K562 (cell line): ENCODE data around the gene MYH15. TPM values are rescaled to one million over a fixed set of nuclear protein-coding genes. Genes with fewer than 3 reads are reported as not detected.

Experiments
- ATAC-seq: fragments of 200-7000 bp; cut with Tn5 transposase; 3 replicates; pipeline ENCODE4 v1.9.1; 2020; ENCODE audit warnings: moderate library complexity
- BruUV-seq: library from RNA; stranded (reverse); fragments of 400-500 nt; replicated peaks from 2 replicates; lab custom pipeline; 2021; lab: Mats Ljungman, UMichigan
- CTCF ChIA-PET: fragments of 300-600 bp; formaldehyde crosslinking; extraction: SDS; loops from one replicate; lab custom pipeline; 2021; ENCODE audit warnings: low intra/inter-chr PET ratio; lab: Yijun Ruan, JAX
- POLR2A ChIA-PET: fragments of 300-600, 350-650 bp; sonication (Branson Sonifier 250); formaldehyde crosslinking; extraction: SDS; loops from one replicate; lab custom pipeline; 2021; ENCODE audit warnings: antibody characterized with exemption, inconsistent platforms; lab: Yijun Ruan, JAX
- DNase-seq, 4 experiments: peaks; one replicate each; pipeline versions ENCODE4 v3.0.0 to v3.0.0-alpha.2; 2011 to 2018; ENCODE audit warnings: low spot score in 3 of 4, mixed read lengths in 3 of 4; ENCODE audit errors: extremely low read depth in 1 of 4
- FAIRE-seq: peaks from 2 replicates; lab custom pipeline; 2011; peaks lifted over from hg19 to GRCh38; lab: Jason Lieb, UNC
- H2AFZ ChIP-seq: 2 replicates; pipeline ENCODE4 v1.6.0; 2011; ENCODE audit warnings: low read depth, low read length, control low read depth, inconsistent platforms
- H3K27ac ChIP-seq: fragments of 200-600 bp; 3 replicates; pipeline ENCODE4 v1.8.0; 2011; ENCODE audit warnings: low read depth, mild to moderate bottlenecking, control low read depth, inconsistent platforms, low read length, moderate library complexity, mixed read lengths; ENCODE audit errors: extremely low read depth
- H3K27me3 ChIP-seq, 2 experiments: fragments of 300-600 bp in 1 of 2; 2 replicates in 1 of 2; 3 replicates in 1 of 2; pipeline versions ENCODE4 v1.6.0 to v1.8.0; 2011; ENCODE audit warnings: inconsistent platforms in 2 of 2, low read length in 2 of 2, mild to moderate bottlenecking in 1 of 2, mixed read lengths in 1 of 2, moderate library complexity in 1 of 2; ENCODE audit not compliant: control insufficient read depth in 2 of 2, insufficient read depth in 2 of 2
- H3K36me3 ChIP-seq: fragments of 300-600 bp; 3 replicates; pipeline ENCODE4 v1.8.0; 2011; ENCODE audit warnings: mild to moderate bottlenecking, low read length, inconsistent platforms; ENCODE audit not compliant: control insufficient read depth, insufficient read depth
- H3K4me1 ChIP-seq, 2 experiments: fragments of 200-600 bp in 1 of 2; replicated peaks in 1 of 2; 2 replicates in 1 of 2; 3 replicates in 1 of 2; pipeline versions ENCODE4 v1.5.1 to v1.8.0; 2011; ENCODE audit warnings: inconsistent platforms in 2 of 2, low read length in 2 of 2, mild to moderate bottlenecking in 1 of 2, mixed read lengths in 1 of 2, moderate library complexity in 1 of 2; ENCODE audit not compliant: control insufficient read depth in 2 of 2, insufficient read depth in 2 of 2
- H3K4me2 ChIP-seq: 2 replicates; pipeline ENCODE4 v1.6.1; 2011; ENCODE audit warnings: low read length, control low read depth, inconsistent platforms, mixed read lengths; ENCODE audit not compliant: insufficient read depth
- H3K4me3 ChIP-seq: fragments of 200-600 bp; sonication (generic), shearing (Covaris generic); 2 replicates; pipeline ENCODE4 v1.5.1; 2016; ENCODE audit warnings: control low read depth, inconsistent platforms
- H3K79me2 ChIP-seq: fragments of 200-600 bp; 3 replicates; pipeline ENCODE4 v1.8.0; 2011; ENCODE audit warnings: low read length, inconsistent platforms; ENCODE audit not compliant: control insufficient read depth, insufficient read depth
- H3K9ac ChIP-seq, 2 experiments: 2 replicates each; pipeline versions ENCODE4 v1.6.0 to v1.6.1; 2011; ENCODE audit warnings: low read depth in 2 of 2, low read length in 2 of 2, control low read depth in 1 of 2, inconsistent platforms in 1 of 2, mild to moderate bottlenecking in 1 of 2, mixed read lengths in 1 of 2; ENCODE audit not compliant: insufficient read depth in 1 of 2
- H3K9me1 ChIP-seq: one replicate; pipeline ENCODE4 v1.6.0; 2011; ENCODE audit warnings: inconsistent platforms, mild to moderate bottlenecking, low read length, moderate library complexity; ENCODE audit not compliant: control insufficient read depth, insufficient read depth
- H3K9me3 ChIP-seq: replicated peaks from 2 replicates; pipeline ENCODE4 v1.5.1; 2011; ENCODE audit warnings: low read depth, low read length, inconsistent platforms; ENCODE audit not compliant: control insufficient read depth, insufficient read depth
- H4K20me1 ChIP-seq: replicated peaks from 2 replicates; pipeline ENCODE4 v1.6.1; 2011; ENCODE audit warnings: low read length, inconsistent platforms, mixed read lengths; ENCODE audit not compliant: control insufficient read depth, insufficient read depth
- ATF7 ChIP-seq: fragments of 450-650 bp; IDR thresholded peaks from 2 replicates; pipeline ENCODE4 v1.7.1; 2014; ENCODE audit warnings: mild to moderate bottlenecking, moderate library complexity
- ELK1 ChIP-seq: sonication (generic); formaldehyde crosslinking; IDR thresholded peaks from 2 replicates; pipeline ENCODE4 v1.8.1; 2022; ENCODE audit warnings: missing genetic modification reagents
- POLR2AphosphoS5 ChIP-seq: IDR thresholded peaks from 2 replicates; pipeline ENCODE4 v1.6.1; 2011; ENCODE audit warnings: mild to moderate bottlenecking, low read depth, low read length, moderate library complexity; ENCODE audit not compliant: control insufficient read depth, insufficient read depth
- ZNF507 ChIP-seq: conservative IDR thresholded peaks from 2 replicates; pipeline ENCODE4 v1.6.1; 2017; ENCODE audit warnings: missing genetic modification characterization, missing compliant biosample characterization
- WGBS: fragments of 100-300 bp; shearing (Covaris generic); methylation state at CpG from one replicate; pipeline ENCODE4 v1.1.6; 2016; ENCODE audit warnings: low coverage, mixed read lengths; ENCODE audit not compliant: insufficient coverage; ENCODE audit errors: missing lambda C conversion rate; 5-methylcytosine and 5-hydroxymethylcytosine counted together
- in situ Hi-C: fragments of 300-500 bp; cut with MboI; formaldehyde crosslinking; loops from 4 replicates; pipeline ENCODE4 v1.15.0; 2018; ENCODE audit warnings: inconsistent platforms, mixed read lengths
- intact Hi-C: fragments of 100-400 bp; cut with micrococcal nuclease; formaldehyde crosslinking; loops from 2 replicates; pipeline ENCODE4 v1.14.2; 2022
- polyA plus RNA-seq, 8 experiments: library from polyadenylated mRNA; depleted of rRNA in 4 of 8; stranded (reverse) in 5 of 8; unstranded in 3 of 8; fragments of >200 nt; fragmentation: Nextera tagmentation in 2 of 8; fragmentation: Illumina TruSeq in 1 of 8; extraction: Ambion mirVana in 2 of 8; extraction: Trizol in 1 of 8; gene quantifications; 2 replicates each; pipeline versions ENCODE4 v1.2.1 to v1.2.3, GENCODE V29; 2011 to 2014; ENCODE audit warnings: inconsistent platforms in 1 of 8, missing spikeins in 1 of 8
- total RNA-seq, 7 experiments: library from RNA; depleted of rRNA in 6 of 7; stranded (reverse); fragments of >200 nt in 6 of 7; fragmentation: Illumina TruSeq in 2 of 7; extraction: Trizol in 2 of 7; gene quantifications; 2 replicates each; pipeline versions ENCODE4 v1.2.1 to v1.2.3, GENCODE V29; 2011 to 2021; ENCODE audit warnings: low replicate concordance in 1 of 7
- TF ChIP-seq, protein P1 (sequence below): fragments of 250-450 bp; sonication (Bioruptor Pico); IDR thresholded peaks from 2 replicates; pipeline ENCODE4 v1.5.0; 2021; ENCODE audit warnings: mild to moderate bottlenecking, borderline replicate concordance

Gene MYH15
- total and polyA plus RNA-seq, 9 of the 15 experiments (the other 6 are each of a cell fraction or from before 2014, with no cell fraction given) = 0.03 to 0.29 (median 0.12) TPM

GRCh38 chr3:108518895-108519294, 8.5 kb upstream of the MYH15 start (continued):
- TF ChIP-seq ELK1 (CRISPR knock-in tag) = no peak
- TF ChIP-seq, protein P1, sequence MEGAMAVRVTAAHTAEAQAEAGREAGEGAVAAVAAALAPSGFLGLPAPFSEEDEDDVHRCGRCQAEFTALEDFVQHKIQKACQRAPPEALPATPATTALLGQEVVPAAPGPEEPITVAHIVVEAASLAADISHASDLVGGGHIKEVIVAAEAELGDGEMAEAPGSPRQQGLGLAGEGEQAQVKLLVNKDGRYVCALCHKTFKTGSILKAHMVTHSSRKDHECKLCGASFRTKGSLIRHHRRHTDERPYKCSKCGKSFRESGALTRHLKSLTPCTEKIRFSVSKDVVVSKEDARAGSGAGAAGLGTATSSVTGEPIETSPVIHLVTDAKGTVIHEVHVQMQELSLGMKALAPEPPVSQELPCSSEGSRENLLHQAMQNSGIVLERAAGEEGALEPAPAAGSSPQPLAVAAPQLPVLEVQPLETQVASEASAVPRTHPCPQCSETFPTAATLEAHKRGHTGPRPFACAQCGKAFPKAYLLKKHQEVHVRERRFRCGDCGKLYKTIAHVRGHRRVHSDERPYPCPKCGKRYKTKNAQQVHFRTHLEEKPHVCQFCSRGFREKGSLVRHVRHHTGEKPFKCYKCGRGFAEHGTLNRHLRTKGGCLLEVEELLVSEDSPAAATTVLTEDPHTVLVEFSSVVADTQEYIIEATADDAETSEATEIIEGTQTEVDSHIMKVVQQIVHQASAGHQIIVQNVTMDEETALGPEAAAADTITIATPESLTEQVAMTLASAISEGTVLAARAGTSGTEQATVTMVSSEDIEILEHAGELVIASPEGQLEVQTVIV = no peak
- no peak for TF ChIP-seq ZNF507 (tag)

GRCh38 chr3:108516881-108517280, 6.5 kb upstream of the MYH15 start:
- H3K9me3 ChIP-seq = no peaks in the 10 kb centered on the region
- POLR2A ChIA-PET = no interaction called here
- no peak overlapping the region for H3K27ac ChIP-seq
- no peaks in the 10 kb centered on the region for H4K20me1 ChIP-seq
- no peak for FAIRE-seq
- 0% methylated on average over 2 of the region's 2 CpGs for WGBS
- no peaks in the 10 kb centered on the region for H3K79me2 ChIP-seq
- no peak for TF ChIP-seq POLR2AphosphoS5
- no peak for TF ChIP-seq ATF7
- in situ Hi-C loops = no loop called here
- intact Hi-C loops = no loop called here
- H3K36me3 ChIP-seq = no peaks in the 10 kb centered on the region
- ATAC-seq = no peak
- no peaks in the 10 kb centered on the region for H3K4me1 ChIP-seq
- no peak overlapping the region for H3K4me3 ChIP-seq
- H3K9me1 ChIP-seq = no peaks in the 10 kb centered on the region
- no TSS peak for BruUV-seq
- no peak overlapping the region for H2AFZ ChIP-seq
- no peaks in the 10 kb centered on the region; a peak in 1 of 5 replicates for H3K27me3 ChIP-seq
- no peak overlapping the region for H3K9ac ChIP-seq
- H3K4me2 ChIP-seq = no peak overlapping the region
- DNase-seq = no peak
- CTCF ChIA-PET = no interaction called here
